HepG2 (cell line): ENCODE results near the gene NSFL1C. TPM values are rescaled to one million over a fixed set of nuclear protein-coding genes. Genes with fewer than 3 reads are reported as not detected.

Experiments used
- ATAC-seq: fragments of 200-7000 bp; cut with Tn5 transposase; 3 replicates; pipeline ENCODE4 v1.9.1; 2020; ENCODE audit warnings: mild to moderate bottlenecking, moderate library complexity
- BruUV-seq: library from RNA; stranded (reverse); fragments of 400-500 nt; replicated peaks from 2 replicates; lab custom pipeline; 2021; lab: Mats Ljungman, UMichigan
- CTCF ChIA-PET: fragments of 300-600 bp; formaldehyde crosslinking; extraction: SDS; loops from one replicate; lab custom pipeline; 2021; ENCODE audit warnings: low total read pairs, inconsistent platforms, low intra/inter-chr PET ratio; lab: Yijun Ruan, JAX
- POLR2A ChIA-PET: fragments of 350-600 bp; sonication (Branson Sonifier 250); formaldehyde crosslinking; loops from one replicate; lab custom pipeline; 2020; ENCODE audit warnings: antibody characterized with exemption, inconsistent platforms; lab: Yijun Ruan, JAX
- DNase-seq: peaks from one replicate; pipeline ENCODE4 v3.0.0-alpha.2; 2015; ENCODE audit warnings: low spot score
- FAIRE-seq: peaks from 3 replicates; lab custom pipeline; 2011; peaks lifted over from hg19 to GRCh38; lab: Jason Lieb, UNC
- H2AFZ ChIP-seq: one replicate; pipeline ENCODE4 v1.6.1; 2011; ENCODE audit warnings: low read length, inconsistent platforms
- H3K27ac ChIP-seq: fragments of 300-600 bp; 3 replicates; pipeline ENCODE4 v1.8.0; 2011; ENCODE audit warnings: mixed run types, mild to moderate bottlenecking, mixed read lengths, low read length, inconsistent platforms; ENCODE audit not compliant: insufficient read depth; ENCODE audit errors: extremely low read length
- H3K27me3 ChIP-seq, 2 experiments: fragments of 200-600 bp in 1 of 2; 2 replicates in 1 of 2; 3 replicates in 1 of 2; pipeline versions ENCODE4 v1.6.0 to v1.8.0; 2011; ENCODE audit warnings: low read length in 2 of 2, mild to moderate bottlenecking in 2 of 2, moderate library complexity in 2 of 2, inconsistent platforms in 1 of 2; ENCODE audit not compliant: insufficient read depth in 2 of 2, control insufficient read depth in 1 of 2
- H3K36me3 ChIP-seq, 2 experiments: fragments of 200-600 bp in 1 of 2; replicated peaks in 1 of 2; 2 replicates in 1 of 2; 3 replicates in 1 of 2; pipeline versions ENCODE4 v1.5.1 to v1.8.0; 2011; ENCODE audit warnings: low read length in 2 of 2, inconsistent platforms in 1 of 2; ENCODE audit not compliant: insufficient read depth in 2 of 2, control insufficient read depth in 1 of 2
- H3K4me1 ChIP-seq: 2 replicates; pipeline ENCODE4 v1.5.1; 2012; ENCODE audit warnings: low read length, inconsistent platforms; ENCODE audit not compliant: insufficient read depth
- H3K4me2 ChIP-seq: 2 replicates; pipeline ENCODE4 v1.6.0; 2011; ENCODE audit warnings: low read depth, low read length, inconsistent platforms
- H3K4me3 ChIP-seq, 3 experiments: fragments of 200-600 bp in 1 of 3; sonication (generic), shearing (Covaris generic) in 1 of 3; replicated peaks in 1 of 3; 2 replicates each; pipeline ENCODE4 v1.5.1; 2011 to 2016; ENCODE audit warnings: low read length in 3 of 3, inconsistent platforms in 2 of 3, low read depth in 2 of 3, mild to moderate bottlenecking in 2 of 3, control low read depth in 1 of 3, mixed read lengths in 1 of 3; ENCODE audit not compliant: insufficient read depth in 1 of 3
- H3K79me2 ChIP-seq: one replicate; pipeline ENCODE4 v1.6.1; 2011; ENCODE audit warnings: low read length, inconsistent platforms; ENCODE audit not compliant: insufficient read depth
- H3K9ac ChIP-seq: 2 replicates; pipeline ENCODE4 v1.6.0; 2011; ENCODE audit warnings: mild to moderate bottlenecking, low read depth, low read length, inconsistent platforms; ENCODE audit not compliant: insufficient read depth
- H3K9me3 ChIP-seq: 2 replicates; pipeline ENCODE4 v1.5.1; 2012; ENCODE audit warnings: mild to moderate bottlenecking, low read length
- H4K20me1 ChIP-seq: 2 replicates; pipeline ENCODE4 v1.6.0; 2011; ENCODE audit warnings: inconsistent platforms, mild to moderate bottlenecking, low read length, moderate library complexity; ENCODE audit not compliant: insufficient read depth
- CBX2 ChIP-seq, 2 experiments: fragments of 200-600 bp in 1 of 2; sonication (generic); formaldehyde crosslinking in 1 of 2; IDR thresholded peaks; 2 replicates each; pipeline versions ENCODE4 v1.7.0 to v1.8.1; 2018 to 2022; ENCODE audit warnings: low read depth in 2 of 2, low read length in 1 of 2, mild to moderate bottlenecking in 1 of 2, missing genetic modification reagents in 1 of 2
- FOXM1 ChIP-seq: sonication (generic); formaldehyde crosslinking; IDR thresholded peaks from 2 replicates; pipeline ENCODE4 v1.5.0; 2020; ENCODE audit warnings: missing genetic modification reagents
- GATAD1 ChIP-seq: IDR thresholded peaks from 2 replicates; pipeline ENCODE4 v1.6.1; 2016; ENCODE audit warnings: missing genetic modification reagents, missing compliant biosample characterization
- GTF2F1 ChIP-seq: fragments of 150-350 bp; IDR thresholded peaks from 2 replicates; pipeline ENCODE4 v1.6.1; 2014; ENCODE audit warnings: low read length
- ZNF691 ChIP-seq: sonication (generic); formaldehyde crosslinking; IDR thresholded peaks from 2 replicates; pipeline ENCODE4 v1.4.0; 2020; ENCODE audit warnings: missing genetic modification reagents, low read depth, mild to moderate bottlenecking, borderline replicate concordance
- ZNF770 ChIP-seq: sonication (generic); formaldehyde crosslinking; IDR thresholded peaks from 2 replicates; pipeline ENCODE4 v1.5.0; 2020; ENCODE audit warnings: mild to moderate bottlenecking, missing genetic modification reagents
- WGBS: methylation state at CpG from one replicate; pipeline ENCODE4 v1.1.6; 2017; ENCODE audit warnings: low lambda C conversion rate; 5-methylcytosine and 5-hydroxymethylcytosine counted together
- in situ Hi-C: cut with HindIII; loops from 2 replicates; pipeline ENCODE4 v1.10.0; 2017; ENCODE audit warnings: low pct_unique_long_range_greater_than_20kb; ENCODE audit not compliant: extremely low pct_ligation_motif_present
- intact Hi-C: fragments of 100-400 bp; cut with micrococcal nuclease; formaldehyde crosslinking; loops from one replicate; pipeline ENCODE4 v1.10.0; 2022; ENCODE audit not compliant: unreplicated experiment
- polyA plus RNA-seq, 8 experiments: library from polyadenylated mRNA; depleted of rRNA in 3 of 8; stranded (reverse) in 7 of 8; unstranded in 1 of 8; fragments of >200 nt; fragmentation: Illumina TruSeq in 4 of 8; extraction: Trizol in 4 of 8; gene quantifications; 2 replicates each; pipeline versions ENCODE4 v1.2.1 to v1.2.3, GENCODE V29; 2011 to 2016; ENCODE audit warnings: low read depth in 4 of 8, missing spikeins in 1 of 8, mixed read lengths in 1 of 8; ENCODE audit not compliant: insufficient read depth in 1 of 8
- total RNA-seq, 5 experiments: library from RNA; depleted of rRNA; stranded (reverse); fragments of >200 nt; fragmentation: Illumina TruSeq; extraction: Trizol; gene quantifications; 2 replicates each; pipeline ENCODE4 v1.2.3, GENCODE V29; 2016; ENCODE audit warnings: low read depth in 1 of 5
- TF ChIP-seq, protein P1 (sequence below): sonication (generic); formaldehyde crosslinking; IDR thresholded peaks from 2 replicates; pipeline ENCODE4 v1.4.0; 2020; ENCODE audit warnings: low read depth, mild to moderate bottlenecking, missing genetic modification reagents
- TF ChIP-seq, protein P2 (sequence below): IDR thresholded peaks from 2 replicates; pipeline ENCODE4 v1.6.1; 2016; ENCODE audit warnings: low read depth, borderline replicate concordance

Gene NSFL1C
- total and polyA plus RNA-seq, 2 of the 13 experiments (the other 11 are each of a cell fraction or from before 2014, with no cell fraction given) = 22.9 to 62.7 TPM

DNA sequence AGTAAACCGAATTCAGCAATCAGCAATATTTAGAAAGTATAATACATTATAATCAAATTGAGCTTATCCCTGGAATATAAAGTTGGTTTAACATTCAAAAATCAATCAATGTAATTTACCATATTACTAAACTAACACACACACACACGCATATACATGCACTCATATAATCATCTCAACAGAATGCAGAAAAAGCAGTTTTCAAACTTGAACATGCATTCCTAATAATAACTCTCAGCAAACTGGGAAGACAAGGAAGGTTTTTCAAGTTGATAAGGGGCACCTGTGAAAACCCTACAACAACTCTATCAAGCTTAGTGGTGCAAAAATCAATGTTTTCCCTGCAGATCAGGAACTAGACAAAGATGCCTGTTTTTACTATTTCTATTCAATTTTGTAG lies 19.9 kb upstream of the NSFL1C start (continued):
- TF ChIP-seq ZNF770 (CRISPR knock-in tag) = no peak

- Histone ChIP-seq H4K20me1 (no peaks in the 10 kb centered on the region), H3K4me1 (no peaks in the 10 kb centered on the region), H2AFZ (no peak overlapping the region), H3K27me3 (peaks cover 2 to 24% of the 10 kb centered on the region in 2 experiments; a peak in 4 of 5 replicates), H3K4me3 (no peak overlapping the region), H3K79me2 (no peaks in the 10 kb centered on the region), H3K27ac (no peak overlapping the region), H3K36me3 (no peaks in the 10 kb centered on the region), H3K9ac (no peak overlapping the region), H3K4me2 (no peak overlapping the region), H3K9me3 (no peaks in the 10 kb centered on the region)
- FAIRE-seq = no peak
- in situ Hi-C loops = no loop called here
- intact Hi-C loops = no loop called here
- ChIA-PET POLR2A (no interaction called here), CTCF (no interaction called here)
- BruUV-seq = no TSS peak
- ATAC-seq = no peak
- no peak for DNase-seq
- TF ChIP-seq, protein P1, sequence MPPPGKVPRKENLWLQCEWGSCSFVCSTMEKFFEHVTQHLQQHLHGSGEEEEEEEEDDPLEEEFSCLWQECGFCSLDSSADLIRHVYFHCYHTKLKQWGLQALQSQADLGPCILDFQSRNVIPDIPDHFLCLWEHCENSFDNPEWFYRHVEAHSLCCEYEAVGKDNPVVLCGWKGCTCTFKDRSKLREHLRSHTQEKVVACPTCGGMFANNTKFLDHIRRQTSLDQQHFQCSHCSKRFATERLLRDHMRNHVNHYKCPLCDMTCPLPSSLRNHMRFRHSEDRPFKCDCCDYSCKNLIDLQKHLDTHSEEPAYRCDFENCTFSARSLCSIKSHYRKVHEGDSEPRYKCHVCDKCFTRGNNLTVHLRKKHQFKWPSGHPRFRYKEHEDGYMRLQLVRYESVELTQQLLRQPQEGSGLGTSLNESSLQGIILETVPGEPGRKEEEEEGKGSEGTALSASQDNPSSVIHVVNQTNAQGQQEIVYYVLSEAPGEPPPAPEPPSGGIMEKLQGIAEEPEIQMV (CRISPR knock-in tag) = no peak
- no peak for TF ChIP-seq ZNF691 (CRISPR knock-in tag)
- no peak for TF ChIP-seq FOXM1
- TF ChIP-seq GTF2F1 = no peak
- TF ChIP-seq, protein P2, sequence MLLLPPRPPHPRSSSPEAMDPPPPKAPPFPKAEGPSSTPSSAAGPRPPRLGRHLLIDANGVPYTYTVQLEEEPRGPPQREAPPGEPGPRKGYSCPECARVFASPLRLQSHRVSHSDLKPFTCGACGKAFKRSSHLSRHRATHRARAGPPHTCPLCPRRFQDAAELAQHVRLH = no peak
- TF ChIP-seq CBX2 (IDR thresholded peaks at IDR 0.05; ENCODE audit: low read depth, low read length) = no peak
- TF ChIP-seq CBX2 (CRISPR knock-in tag; IDR thresholded peaks at IDR 0.05; ENCODE audit: low read depth) = no peak
- no peak for TF ChIP-seq GATAD1 (CRISPR knock-in tag)
- WGBS = 13% methylated on average over 5 of the region's 5 CpGs
Observed at GRCh38 chr20:1484438-1485116, 17.9 kb upstream of the NSFL1C start.
